ENCODE results near the gene EFNA1.
A peak's percentile ranks its signal among the peaks of the same experiment; 100 is the strongest.

DNA sequence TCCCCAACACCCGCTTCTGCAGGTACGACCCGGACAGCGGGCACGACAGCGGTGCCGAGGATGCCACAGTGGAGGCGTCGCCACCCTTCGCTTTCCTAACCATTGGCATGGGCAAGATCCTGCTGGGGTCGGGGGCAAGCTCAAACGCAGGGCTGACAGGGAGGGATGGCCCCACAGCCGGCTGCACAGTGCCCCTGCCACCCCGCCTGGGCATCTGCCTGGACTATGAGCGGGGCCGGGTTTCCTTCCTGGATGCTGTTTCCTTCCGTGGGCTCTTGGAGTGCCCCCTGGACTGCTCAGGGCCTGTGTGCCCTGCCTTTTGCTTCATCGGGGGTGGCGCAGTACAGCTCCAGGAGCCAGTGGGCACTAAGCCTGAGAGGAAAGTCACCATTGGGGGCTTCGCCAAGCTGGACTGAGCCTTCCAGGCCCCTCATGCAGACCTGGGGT, 56.1 kb downstream of the EFNA1 start:
- no peak for TF ChIP-seq CTCF (IDR thresholded peaks at IDR 0.05 in 8 of 11, conservative IDR thresholded peaks at IDR 0.05 in 3 of 11)
- TF ChIP-seq POLR2AphosphoS5 (IDR thresholded peaks at IDR 0.05) = peak; percentile 54 to 75 (median 54)
